GM19193 (cell line): ENCODE data around the gene GNPAT.

Source experiments
- POLR2A ChIP-seq: IDR thresholded peaks from 4 replicates; pipeline ENCODE4 v1.6.1; 2011; ENCODE audit not compliant: insufficient read depth, insufficient read length; ENCODE audit errors: extremely low read depth

Gene GNPAT

GRCh38 chr1:231232870-231233734, 7.9 kb upstream of the GNPAT start:
- TF ChIP-seq POLR2A, result no peak

- no peak for TF ChIP-seq POLR2A
These were observed 7.1 kb upstream of the GNPAT start for GRCh38 chr1:231233735-231234417.

DNA sequence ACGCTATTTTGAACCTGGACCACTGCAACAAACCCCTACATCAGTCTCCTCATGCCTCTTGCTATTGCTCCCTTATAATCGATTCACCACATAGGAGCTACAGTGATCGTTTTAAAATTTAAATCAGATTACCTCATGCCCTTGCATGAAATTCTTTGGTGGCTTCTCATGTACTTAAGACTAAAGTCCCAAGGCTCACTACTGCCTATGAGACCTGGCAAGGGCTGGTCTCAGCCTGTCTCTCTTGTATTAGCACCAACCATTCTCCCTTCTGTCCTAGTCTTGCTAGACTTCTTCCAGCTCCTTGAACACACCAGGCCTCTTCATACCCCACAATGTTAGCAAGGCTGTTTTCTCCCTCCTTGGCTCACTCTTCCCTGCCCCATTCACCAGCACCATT, 6.5 kb upstream of the GNPAT start:
- no peak for TF ChIP-seq POLR2A

DNA sequence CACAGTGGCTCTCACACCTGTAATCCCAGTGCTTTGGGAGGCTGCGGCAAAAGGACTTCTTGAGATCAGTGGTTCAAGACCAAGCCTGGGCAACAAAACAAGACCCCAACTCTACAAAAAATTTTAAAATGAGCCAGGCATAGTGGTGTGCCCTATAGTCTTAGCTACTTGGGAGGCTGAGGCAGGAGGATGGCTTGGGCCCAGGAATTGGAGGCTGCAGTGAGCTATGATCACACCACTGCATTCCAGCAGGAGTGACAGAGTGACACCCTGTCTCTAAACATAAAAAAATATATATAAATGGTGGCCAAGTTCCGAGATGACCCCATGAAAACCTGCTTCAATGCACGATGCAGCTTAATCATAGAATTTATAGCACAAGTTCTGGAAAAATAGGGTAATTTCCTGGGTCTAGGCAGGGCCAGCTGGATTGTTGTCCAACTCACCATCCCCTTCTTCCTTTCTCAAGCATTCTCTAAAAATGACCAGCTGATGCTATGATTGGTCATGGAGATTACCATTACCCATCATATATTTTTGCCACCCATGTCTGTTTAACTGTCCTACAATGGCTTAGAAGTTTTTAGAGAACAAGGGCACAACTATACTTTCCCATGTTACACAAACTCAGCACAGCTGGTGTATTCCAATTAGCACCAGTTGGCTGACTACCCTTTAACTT, 5.3 kb upstream of the GNPAT start:
- TF ChIP-seq POLR2A, result no peak

GRCh38 chr1:231236208-231236591, 4.8 kb upstream of the GNPAT start:
- no peak for TF ChIP-seq POLR2A

- no peak for TF ChIP-seq POLR2A
These were observed 4.1 kb upstream of the GNPAT start for GRCh38 chr1:231236938-231237337.

- TF ChIP-seq POLR2A, result no peak
These were observed 2.7 kb upstream of the GNPAT start for GRCh38 chr1:231238298-231238697.

GRCh38 chr1:231240531-231240882, 505 bp upstream of the GNPAT start:
- TF ChIP-seq POLR2A, result no peak

GRCh38 chr1:231241750-231242149, 738 bp downstream of the GNPAT start:
- no peak for TF ChIP-seq POLR2A

DNA sequence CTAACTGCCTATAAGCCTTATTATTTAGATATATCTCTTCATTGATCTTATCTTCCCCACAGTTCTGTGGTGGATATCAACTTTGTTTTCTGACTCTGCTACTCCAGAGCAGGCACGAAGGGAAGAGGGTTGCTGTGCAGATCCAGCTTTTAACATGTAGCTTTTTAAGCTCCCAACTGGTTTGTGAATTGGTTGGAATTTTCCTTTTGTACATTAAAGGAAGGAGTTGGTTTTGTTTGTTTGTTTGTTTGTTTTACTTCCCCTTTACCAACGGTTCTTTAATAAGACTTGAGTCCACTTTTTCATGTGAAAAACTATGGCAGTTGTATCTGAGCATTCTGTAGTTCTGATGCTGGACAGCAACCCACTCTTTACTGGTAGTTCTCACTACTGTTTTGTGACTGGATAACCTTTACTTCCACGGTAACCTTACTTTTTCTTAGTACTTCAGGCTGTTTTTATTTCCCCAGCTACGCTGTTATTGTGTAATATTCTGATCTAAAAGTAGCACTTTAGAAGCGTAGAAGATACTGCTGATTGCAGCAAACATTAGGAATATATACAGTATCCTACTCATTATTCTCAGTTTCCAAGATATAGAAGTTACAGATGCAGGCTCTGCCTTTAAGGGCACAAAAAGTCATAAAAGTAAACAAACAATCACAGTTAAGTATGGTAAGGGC, 1.6 kb downstream of the GNPAT start:
- no peak for TF ChIP-seq POLR2A

GRCh38 chr1:231248778-231249177, 7.8 kb downstream of the GNPAT start:
- no peak for TF ChIP-seq POLR2A

DNA sequence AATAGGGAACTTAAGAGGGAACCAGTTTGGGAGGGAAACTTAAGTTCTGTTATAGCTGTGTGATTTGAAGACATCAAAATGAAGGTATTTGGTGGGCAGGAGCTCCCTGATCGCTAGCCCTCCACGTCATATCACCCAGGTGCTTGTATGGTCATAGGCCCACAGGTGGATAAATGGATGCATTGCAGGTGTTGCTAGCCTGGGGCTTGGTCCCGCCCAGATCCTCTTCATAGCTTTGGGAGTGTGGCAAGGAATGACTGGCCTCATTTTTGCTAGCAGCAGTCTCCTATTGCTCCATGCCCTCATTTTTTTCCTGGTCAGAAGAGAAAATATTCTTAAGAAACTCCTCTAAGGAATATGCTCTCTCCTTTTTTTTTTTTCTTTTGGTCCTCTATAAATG, 11.3 kb downstream of the GNPAT start:
- TF ChIP-seq POLR2A, result no peak

DNA sequence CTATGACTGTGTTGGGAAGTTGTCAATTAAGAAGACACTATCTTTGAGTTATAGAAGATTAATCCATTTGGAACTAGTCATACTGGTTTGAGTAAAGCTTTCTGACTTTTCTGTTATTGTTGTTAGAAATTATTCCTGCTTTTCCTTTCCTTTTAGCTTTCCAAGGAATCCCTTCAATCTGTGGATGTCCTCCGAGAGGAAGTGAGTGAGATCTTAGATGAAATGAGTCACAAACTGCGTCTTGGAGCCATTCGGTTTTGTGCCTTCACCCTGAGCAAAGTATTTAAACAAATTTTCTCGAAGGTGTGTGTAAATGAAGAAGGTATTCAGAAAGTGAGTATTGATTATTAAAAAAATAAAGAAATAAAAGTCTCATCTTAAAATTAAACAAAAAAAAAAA, 19.3 kb downstream of the GNPAT start:
- TF ChIP-seq POLR2A, result no peak

- TF ChIP-seq POLR2A, result no peak
These were observed 23.6 kb downstream of the GNPAT start for GRCh38 chr1:231264642-231265041.

GRCh38 chr1:231265379-231265778, 24.4 kb downstream of the GNPAT start:
- TF ChIP-seq POLR2A, result no peak

DNA sequence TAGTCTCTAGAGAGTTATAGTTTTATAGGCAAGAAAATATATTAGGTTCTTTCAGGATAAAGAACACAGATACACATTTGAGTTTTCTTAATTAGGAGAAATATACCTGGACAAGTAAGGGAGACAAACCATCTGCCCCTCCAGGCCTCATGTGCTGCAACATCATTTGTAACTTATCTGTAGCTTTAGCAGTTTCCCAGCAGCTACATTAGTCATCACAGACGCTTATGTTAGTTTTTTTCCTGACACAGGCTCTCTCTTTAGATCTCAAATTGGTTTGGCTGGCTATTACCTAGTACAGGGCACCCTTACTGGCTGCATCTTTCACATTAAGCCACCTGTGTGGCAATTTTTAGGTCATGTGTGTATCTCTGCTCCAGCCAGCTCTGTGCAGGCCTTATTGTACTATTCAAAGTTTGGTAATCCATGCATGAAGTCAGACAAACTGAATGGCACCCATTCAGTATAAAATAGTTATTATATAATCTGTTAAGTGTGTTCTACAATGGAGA, 25.9 kb downstream of the GNPAT start:
- TF ChIP-seq POLR2A, result no peak

DNA sequence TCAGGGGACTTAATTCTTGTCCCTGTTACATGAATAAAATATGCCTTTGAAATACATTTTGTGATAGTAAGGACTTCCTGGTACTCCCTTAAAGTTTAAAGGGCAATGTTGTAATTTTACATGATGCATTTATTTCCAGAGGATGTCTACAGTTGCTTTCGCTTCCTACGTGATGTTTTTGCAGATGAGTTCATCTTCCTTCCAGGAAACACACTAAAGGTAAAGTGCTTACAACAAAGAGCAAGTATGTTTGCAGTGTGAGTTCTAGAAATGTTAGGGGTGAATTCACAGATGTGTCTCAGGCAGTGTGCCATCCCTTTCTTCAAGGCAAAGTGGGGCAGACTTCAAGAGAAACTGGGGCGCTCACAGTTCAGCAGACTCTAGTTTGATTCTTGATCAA, 31.2 kb downstream of the GNPAT start:
- TF ChIP-seq POLR2A, result no peak
